ENCODE data around the gene PEX10. TPM values are rescaled to one million over a fixed set of nuclear protein-coding genes. Genes with fewer than 3 reads are reported as not detected.

The PEX10 gene
- total RNA-seq, 1 experiment from 2014 or later: 31.2 TPM

DNA sequence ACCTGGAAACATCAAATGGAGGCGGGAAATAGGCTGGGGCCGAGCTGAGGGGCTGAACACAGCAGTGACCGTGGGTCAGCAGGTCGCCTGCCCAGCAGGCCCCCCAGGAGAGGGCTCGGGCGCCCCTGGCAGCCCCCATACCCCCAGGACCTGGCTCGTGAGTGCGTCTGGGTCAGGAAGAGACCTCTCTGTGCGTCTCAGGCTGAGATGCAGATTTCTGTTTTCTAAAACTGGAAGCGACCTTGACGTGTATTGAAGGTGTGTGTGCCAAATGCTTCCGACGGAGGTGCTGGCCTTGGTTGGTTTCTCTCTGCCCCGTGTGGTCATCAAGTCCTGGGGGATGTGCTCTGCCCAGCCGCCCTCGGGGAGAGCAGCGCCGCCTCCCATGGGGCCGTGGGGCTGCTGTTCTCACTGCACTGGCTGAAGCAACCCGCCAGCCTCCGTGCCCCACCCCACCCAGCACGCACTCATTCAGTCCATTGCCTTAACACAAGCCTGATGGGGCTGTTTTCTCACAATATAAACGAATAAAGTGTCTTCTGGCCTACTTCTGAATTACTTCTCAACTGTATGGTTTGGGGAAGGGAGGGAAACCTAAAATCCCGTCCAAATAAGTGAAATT lies 7.4 kb downstream of the PEX10 start:
- no peak for DNase-seq (ENCODE audit: low read depth)

DNA sequence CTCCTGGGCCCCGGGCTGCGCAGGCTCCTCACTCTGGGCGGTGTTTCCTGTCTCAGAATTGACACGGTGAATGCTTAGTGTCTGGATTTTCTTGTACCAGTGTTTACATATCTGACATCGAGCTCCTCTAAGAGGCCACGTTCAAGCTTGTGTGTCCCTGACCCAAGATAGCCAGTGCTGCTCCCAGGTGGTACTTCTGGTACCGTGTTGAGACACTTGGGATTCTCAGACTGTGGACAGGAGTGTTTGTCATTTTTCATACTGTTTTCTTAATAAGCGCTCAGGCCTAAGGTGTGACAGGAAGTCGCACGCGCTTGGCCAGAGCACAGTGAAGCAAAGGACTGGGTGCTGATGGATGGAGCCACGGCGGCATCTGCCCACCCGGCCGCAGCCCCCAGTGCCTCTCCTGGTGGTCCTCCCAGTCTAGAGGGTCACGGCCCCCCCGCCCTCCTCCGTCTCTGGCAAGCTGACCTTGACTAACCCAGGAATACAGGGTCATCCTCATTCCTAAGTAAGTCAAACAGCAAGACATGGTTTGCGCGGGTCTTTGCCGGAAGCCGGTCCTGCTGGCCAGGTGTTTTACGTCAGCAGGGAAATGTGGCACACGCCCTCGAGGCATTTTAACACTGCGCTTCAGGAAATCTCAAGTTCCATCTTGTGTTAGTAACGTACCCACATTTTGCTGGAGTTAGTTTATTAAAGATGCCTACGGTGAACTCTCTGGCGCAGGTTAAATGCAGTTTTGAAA lies 8.0 kb downstream of the PEX10 start:
- DNase-seq (ENCODE audit: low read depth): no peak

DNA sequence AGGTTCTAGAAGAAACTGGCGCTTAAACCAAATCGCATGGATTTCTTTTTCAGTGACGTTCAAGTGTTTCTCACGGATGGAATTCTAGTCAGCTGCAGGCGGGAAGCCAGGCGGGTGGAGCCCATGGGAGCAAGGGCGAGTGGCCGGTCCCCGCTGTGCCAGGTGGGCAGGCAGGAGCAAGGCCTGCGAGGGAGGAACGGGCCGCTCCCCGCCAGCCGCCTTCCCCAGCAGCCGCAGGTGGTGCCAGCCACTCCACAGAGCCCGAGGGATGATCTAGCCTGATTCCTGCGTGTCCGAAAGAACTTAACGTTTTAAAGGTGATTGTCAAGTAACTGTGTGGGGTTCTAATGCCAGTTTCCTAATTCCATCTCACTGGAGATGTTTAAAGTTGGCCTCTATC lies 9.1 kb downstream of the PEX10 start:
- no peak for DNase-seq (ENCODE audit: low read depth)

DNA sequence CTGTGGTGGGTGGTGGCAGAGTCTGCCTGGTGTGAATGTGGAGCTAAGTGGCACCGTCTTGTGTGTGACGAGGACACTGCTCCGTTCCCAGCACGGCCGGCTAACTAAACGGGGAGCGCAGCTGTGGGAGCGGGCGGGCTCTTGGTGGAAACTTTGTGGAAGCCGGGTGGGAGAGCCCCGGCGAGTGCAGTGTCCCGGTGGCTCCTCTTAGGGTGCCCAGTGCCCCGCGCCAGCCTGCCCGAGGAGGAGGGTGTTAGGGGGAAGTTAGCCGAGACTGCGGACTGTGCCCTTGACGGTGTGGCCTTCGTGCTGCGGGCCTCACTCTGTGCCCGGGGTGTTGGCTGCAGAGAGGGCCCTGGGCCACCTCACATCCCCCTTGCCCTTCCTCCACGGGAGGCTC lies 9.9 kb downstream of the PEX10 start:
- no peak for DNase-seq (ENCODE audit: low read depth)

DNA sequence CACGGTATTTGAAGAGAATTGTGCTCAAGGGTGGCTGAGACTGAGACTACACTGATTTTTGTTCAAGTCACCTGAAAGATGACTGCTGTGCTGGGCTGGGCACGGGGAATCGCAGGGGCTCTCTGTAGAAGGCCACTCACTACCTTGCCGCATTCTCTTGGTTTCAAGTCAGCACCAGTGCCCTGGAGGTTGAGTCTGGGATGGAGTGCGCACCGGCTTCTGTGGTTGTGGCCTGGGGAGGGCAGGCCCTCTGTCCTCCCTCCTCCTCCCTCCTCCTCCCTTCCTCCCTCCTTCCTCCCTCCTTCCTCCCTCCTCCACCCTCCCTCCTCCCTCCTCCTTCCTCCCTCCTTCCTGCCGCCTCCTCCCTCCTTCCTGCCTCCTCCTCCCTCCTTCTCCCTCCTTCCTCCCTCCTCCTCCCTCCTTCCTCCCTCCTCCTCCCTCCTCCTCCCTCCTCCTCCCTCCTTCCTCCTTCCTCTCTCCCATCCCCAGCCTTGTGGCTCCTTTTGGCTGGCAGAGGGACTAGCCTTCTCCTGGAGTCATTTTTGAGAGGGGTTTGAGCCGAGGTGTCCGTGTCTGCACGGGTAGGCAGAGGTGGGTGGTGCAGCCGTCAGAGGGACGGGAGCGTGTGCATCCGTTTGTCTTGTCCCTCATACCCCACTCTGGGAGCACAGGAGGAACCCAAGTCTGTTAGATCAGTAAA lies 11.3 kb downstream of the PEX10 start:
- no peak for DNase-seq (ENCODE audit: low read depth)

DNA sequence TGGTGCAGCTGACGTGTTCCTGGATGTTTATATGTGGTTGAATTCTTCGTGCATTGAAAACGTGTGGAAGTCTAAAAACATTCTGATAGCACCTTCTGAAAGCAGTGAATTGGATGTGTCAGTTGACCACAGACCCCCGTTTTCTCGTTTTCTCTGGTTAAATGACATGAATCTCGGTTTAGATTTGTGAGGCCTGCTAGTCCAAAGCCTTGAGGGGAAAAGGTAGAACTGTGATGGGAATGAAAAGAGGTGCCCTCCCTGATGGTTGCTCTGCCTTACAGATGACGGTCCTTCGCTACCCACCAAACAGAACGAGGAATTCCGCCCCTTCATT lies 11.8 kb downstream of the PEX10 start:
- DNase-seq (ENCODE audit: low read depth): no peak

DNA sequence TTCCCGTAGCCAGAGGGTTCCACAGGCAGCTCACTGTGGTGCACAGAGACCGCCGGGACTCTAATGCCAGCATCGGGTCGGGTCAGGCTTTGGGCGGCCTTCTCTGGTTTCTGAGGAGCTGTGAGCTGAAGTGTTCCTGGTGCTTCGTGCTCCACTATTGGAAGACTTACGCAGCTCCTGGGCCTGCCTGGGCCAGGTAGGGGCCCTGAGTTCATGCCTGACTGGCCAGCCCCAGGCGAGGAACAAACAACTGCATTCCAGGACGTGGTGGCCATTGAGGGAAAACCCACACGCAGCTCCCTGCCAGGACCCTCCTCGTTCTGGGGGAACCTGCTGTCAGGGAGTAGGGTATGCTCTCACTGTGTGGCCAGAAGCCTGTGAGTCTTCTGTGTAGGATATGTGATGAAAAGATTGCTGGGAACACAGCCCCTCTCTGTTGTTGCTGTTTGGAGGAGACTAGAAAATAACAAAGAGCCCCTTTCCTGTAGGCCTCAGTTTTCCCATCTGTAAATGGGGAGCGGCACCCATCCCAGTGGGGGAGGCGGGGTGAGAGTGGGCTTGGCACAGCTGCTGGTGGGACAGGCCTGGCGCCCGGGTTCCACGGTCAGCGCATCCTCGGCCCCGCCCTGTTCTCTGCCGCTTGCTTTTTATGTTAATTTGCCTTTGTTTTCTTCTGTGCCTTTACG lies 12.3 kb downstream of the PEX10 start:
- no peak for DNase-seq (ENCODE audit: low read depth)

DNA sequence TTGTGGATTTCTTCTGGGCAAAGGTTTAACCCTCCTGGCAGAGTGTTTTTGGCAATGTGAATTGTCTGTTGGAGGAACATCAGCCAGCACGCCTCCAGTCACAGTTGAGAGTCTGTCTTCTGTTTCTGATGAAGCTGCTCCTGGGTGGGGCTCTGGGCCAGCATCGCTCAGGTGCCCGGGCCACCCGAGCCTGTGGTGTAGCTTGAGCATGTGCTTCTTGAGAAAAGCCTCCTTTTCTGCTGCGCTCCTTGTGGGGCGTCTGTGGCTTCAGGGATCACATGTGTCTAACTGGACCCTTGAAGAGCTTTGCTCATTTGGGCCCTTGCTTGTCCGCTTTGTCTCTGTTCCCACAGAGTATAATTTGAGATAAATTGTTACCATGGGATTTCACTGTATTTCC lies 13.5 kb downstream of the PEX10 start:
- DNase-seq (ENCODE audit: low read depth): no peak

DNA sequence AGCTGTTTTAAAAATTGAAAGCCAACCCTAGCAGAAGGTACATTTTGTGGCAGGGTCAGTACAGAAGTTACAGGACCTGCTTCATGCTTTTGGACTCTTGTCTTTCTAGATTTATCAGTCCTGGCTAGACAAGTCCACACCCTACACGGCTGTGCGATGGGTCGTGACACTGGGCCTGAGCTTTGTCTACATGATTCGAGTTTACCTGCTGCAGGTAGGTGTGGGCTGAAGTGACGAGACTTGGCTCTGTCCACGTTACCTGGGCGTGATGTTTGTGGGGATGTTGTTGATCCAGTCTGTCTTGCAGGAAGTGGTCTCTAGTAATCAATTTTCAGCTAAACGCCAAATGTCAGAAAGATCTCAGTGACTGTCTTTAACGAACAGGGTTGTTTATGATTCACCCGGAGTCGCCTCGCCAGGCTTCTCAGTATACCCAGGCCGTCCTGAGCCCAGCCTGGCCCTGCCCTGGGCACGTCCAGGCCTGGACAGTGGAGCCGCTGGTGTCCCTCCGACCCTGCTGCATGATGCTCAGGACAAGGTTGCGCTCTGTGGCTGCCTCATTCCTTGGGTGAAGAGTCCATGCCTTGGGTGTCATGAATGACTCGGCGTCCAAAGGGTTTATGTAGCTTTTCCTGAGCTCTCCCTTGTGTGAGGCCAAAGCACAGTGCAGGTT lies 15.2 kb downstream of the PEX10 start:
- no peak for DNase-seq (ENCODE audit: low read depth)

DNA sequence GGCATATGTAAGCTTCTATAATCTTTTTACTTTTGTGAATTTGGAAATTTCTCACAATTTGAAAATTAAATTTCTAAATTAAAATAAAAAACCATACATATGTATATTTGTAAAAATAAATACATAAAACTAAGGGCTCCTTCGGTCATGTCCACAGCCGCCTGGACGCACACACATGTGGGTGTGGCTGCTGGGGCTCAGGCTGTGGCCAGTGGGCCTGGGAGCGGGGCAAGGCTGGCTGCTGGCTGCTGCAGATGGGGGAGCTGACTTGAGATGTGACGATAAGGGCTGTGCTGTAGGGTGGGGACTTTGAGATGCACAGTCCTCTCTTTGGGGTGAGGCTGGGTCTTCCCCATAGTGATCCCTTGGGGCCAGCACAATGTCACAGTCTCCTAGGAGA lies 15.9 kb downstream of the PEX10 start:
- no peak for DNase-seq (ENCODE audit: low read depth)

DNA sequence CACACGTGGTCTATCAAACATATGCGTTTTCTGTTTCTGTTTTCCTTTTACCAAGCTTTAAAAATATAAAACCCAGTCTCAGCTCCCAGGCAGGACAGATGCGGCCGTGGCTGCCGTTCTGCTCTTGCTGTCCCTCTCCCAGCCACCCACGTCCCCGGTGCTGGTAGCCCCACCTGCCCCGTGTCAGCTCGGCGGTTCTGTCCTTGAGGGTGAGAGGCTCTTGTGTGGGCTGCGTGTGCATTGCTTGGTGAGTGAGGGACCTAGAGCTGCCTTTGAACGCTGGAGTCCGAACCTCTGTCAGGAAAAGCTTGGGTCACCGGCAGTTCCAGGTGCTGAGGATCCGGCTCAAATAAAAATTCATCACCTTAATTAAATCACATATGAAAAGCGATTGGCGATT lies 16.3 kb downstream of the PEX10 start:
- no peak for DNase-seq (ENCODE audit: low read depth)

DNA sequence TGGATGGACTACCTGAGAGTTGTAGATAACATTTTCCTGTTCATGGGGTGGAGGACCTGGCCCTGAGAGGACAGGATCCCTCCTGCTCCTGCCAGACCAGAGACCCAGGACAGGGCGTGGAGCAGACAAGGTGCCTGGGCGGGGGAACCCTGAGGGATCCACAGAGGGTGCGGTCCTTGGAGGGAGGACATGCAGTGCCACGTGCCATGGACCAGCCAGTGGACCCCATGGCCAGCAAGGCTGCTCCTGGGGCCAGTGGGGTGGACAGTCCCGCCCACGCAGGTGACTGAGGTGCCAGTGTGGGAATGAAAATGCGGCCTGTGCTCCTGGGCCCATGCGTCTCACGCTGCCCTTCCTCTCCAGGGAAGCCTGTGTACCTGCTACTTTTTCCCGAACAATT lies 17.1 kb downstream of the PEX10 start:
- DNase-seq (ENCODE audit: low read depth): no peak

DNA sequence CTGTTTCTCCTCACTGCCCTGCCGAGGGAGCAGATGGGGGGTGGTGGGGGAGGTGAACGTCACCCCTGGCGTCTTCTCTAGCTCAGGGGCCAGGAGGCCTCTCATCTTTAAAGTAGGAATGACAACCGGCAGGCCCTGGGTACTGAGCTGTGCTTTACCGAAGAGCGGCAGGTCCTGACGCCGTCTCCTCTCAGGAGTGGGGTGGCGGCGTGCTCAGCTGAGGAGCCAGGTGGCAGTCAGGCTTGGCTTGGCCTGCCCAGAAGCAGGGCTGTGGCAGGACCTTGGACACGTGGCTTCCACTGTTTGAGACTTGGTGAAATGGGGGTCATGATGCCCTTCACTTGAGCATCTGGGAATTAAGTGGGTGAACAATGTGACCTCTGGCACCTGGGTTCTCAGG lies 17.6 kb downstream of the PEX10 start:
- no peak for DNase-seq (ENCODE audit: low read depth)

DNA sequence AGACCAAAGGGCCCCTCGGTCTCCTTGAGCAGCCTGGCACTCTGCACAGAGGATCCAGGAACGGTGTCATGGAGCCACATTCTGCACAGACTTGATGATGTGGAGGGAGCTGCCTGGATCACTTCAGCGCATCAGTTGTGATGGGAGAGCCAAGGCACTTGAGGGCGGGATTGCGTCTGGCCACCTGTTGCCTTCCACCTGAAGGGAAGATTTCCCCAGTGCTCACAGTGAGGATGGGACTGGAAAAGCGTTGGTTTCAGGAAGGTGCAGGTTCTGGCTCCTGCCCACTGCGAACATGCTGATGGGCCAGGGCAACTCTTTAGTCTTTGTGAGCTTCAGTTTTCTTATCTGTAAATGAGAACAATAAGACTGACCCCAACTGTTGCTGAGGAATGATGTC lies 18.1 kb downstream of the PEX10 start:
- DNase-seq (ENCODE audit: low read depth): no peak

DNA sequence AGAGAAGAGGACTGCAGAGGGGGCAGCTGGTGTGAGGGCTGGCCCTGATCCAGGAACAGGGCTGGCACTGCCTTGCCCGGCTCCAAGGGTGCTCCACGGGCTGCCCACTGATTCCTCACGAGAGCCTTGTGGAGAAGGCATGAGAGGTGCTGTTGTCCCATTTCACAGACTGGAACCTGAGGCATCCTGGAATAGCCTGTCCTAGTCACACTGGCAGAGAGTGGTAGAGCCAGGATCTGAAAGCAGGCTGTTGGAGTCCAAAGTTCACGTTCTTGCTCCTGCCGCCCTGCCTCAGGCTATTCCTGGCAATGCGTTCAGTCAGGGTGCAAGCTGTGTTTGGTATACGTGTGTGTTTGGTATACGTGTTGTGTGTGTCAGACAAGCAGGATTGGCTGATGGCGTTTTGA lies 18.9 kb downstream of the PEX10 start:
- no peak for DNase-seq (ENCODE audit: low read depth)

DNA sequence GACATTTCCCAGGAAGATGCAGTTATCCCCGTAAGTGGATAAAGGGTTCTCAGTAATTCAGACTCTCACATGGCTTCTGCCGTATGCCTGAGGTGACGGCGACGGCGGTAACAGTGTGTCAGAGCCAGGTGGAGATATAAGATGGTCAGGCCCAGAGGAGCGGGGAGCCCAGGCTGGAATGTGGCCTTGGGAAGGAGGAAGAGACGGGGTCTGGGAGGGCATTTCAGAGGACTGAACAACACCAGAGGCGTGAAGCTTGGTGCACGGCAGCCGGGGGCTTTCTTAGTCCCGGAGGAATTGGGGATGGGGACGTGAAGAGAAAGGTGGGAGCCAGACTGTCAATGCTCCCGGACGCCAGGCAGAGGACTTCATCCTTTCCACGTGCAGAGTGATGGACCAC lies 19.7 kb downstream of the PEX10 start:
- no peak for DNase-seq (ENCODE audit: low read depth)

DNA sequence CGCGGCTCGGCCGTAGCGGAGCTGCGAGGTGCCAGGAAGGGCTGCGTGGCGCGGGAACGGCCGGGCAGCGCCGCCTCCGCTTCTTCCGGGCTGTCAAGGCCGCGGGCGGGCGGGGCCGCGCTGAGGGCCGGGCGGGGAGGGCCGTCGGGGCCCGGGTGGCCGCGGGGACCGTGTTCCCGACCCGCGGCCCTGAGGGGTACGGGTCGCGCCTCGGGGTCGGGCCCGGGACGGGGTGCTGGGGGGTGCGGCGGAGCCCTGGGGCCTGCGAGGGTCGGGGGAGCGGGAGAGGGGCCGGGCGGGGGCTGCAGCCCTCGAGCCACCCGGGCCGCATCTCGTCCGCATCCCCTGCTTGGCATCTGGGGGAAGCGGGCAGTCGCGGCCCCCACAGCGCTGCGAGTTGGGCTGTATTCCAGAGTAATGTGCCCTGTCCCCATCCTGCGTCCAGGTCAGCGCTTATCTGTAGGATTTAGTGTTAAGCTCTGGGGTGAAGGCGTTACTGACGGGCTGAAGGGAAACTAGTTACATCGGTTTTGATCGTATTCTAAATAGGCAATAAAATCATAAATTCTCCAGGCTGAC lies 20.3 kb downstream of the PEX10 start:
- DNase-seq (ENCODE audit: low read depth): no peak

DNA sequence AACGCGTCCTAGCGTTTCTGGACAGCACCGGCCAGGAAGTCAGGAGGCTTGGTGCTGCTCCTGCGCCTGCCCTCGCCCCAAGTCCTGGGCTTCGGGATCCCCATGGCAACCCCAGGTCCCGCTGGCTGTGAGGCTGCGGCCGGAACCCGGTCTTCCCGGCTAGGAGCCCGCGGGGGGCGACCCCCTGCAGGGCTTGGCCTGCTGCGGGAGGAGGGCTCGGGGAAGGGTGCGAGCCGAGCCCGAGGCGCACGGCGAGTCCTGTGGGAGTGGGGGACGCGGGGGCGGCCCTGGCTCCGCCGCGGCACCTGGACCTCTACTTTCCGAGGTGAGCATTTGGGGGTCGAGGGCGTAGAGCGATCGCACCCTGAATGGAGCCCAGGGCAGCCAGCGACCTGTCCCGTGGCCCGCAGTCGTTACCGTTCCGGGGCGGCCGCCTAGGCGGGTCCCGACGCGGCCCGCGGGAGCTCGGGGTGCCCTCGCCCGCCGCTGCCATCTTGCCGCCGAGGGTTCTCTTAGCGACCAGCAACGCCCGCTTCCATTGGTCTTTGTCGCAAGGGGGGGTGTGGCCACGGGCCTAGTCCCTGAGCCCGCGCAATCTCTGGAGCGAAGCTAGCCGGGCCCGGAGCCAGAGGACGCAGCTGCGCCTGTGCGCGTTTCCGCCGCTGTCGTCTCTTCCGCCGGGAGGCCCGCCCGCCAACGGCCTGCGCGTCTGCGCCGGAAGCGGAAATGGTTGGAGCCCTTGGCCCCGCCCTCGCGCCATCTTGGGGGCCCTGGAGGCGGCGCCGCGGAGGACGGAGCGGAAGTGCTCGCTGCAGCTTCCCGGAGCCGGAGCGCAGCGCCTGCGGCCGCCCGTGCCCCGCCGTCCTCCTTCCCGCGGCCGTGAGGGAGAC lies 21.1 kb downstream of the PEX10 start, which contains the start of the genes MORN1 and RER1:
Gene MORN1, minus strand, starts transcription at position 514 of the 890 bp plus-strand sequence. Its CDS starts 21 bp downstream, at position 493.
Gene RER1, plus strand, starts transcription at position 801 of the 890 bp plus-strand sequence. CDS start 3,950 bp downstream, outside the sequence.
- DNase-seq (ENCODE audit: low read depth): peak; percentile 98

DNA sequence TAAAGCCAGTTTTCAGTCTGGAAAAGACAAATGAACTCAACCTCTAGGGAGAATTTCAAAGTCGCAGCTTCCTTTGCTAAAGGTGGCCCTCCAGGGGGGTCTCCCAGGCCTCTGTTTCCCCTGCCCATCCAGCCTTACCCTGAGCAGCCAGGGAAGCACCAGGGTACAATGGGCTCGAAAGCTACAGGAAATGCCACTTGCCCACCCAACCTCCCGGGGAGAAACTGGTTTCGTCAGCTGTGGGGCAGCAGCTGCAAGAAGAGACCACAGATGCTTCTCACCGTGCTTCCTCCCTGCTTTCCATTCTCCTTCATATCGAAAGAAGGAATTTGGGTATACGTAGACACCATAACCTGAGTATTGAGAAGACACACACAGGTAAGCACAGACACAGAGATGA lies 22.7 kb downstream of the PEX10 start:
- no peak for DNase-seq (ENCODE audit: low read depth)
